Erythroblast (primary cell): ENCODE data around the gene MFSD11.

Experiments used
- GATA1 ChIP-seq: IDR thresholded peaks from 2 replicates; pipeline ENCODE4 v1.6.1; 2011; ENCODE audit warnings: low read depth, mild to moderate bottlenecking, control low read depth, low read length, moderate library complexity
- POLR2A ChIP-seq: IDR thresholded peaks from 2 replicates; pipeline ENCODE4 v1.6.1; 2011; ENCODE audit warnings: mild to moderate bottlenecking, low read length

- TF ChIP-seq POLR2A, result no peak
- TF ChIP-seq GATA1, result no peak
These were observed 14.1 kb upstream of the MFSD11 start for GRCh38 chr17:76723812-76724211.
